SK-N-SH treated with all-trans-retinoic acid at 6 μM for 48 hours (cell line): ENCODE data around the gene STARD13.

Experiments
- ATAC-seq: fragments of 200-7000 bp; cut with Tn5 transposase; 3 replicates; pipeline ENCODE4 v1.9.1; 2020; ENCODE audit warnings: mild to moderate bottlenecking, moderate library complexity
- ARNTL ChIP-seq: fragments of 450-650 bp; formaldehyde crosslinking; IDR thresholded peaks from 2 replicates; pipeline ENCODE4 v1.5.0; 2020; ENCODE audit warnings: low read depth, mild to moderate bottlenecking, moderate library complexity, borderline replicate concordance
- CSDC2 ChIP-seq: fragments of 250-450 bp; sonication (Bioruptor Pico); IDR thresholded peaks from 2 replicates; pipeline ENCODE4 v1.5.0; 2020; ENCODE audit warnings: mild to moderate bottlenecking, moderate library complexity
- ESRRG ChIP-seq: fragments of 250-450 bp; sonication (Bioruptor Pico); IDR thresholded peaks from 2 replicates; pipeline ENCODE4 v1.6.1; 2021; ENCODE audit warnings: mild to moderate bottlenecking
- GLIS3 ChIP-seq: fragments of 250-450 bp; sonication (Bioruptor Pico); IDR thresholded peaks from 2 replicates; pipeline ENCODE4 v1.5.0; 2020; ENCODE audit warnings: mild to moderate bottlenecking, moderate library complexity
- ISL1 ChIP-seq: fragments of 250-450 bp; sonication (Bioruptor Pico); IDR thresholded peaks from 2 replicates; pipeline ENCODE4 v2.1.2; 2022; ENCODE audit warnings: mild to moderate bottlenecking, moderate library complexity
- OSR1 ChIP-seq: fragments of 250-450 bp; sonication (Bioruptor Pico); IDR thresholded peaks from 2 replicates; pipeline ENCODE4 v1.8.0; 2022; ENCODE audit warnings: moderate library complexity, mild to moderate bottlenecking, inconsistent platforms
- PPARA ChIP-seq: fragments of 250-450 bp; sonication (Bioruptor Pico); IDR thresholded peaks from 2 replicates; pipeline ENCODE4 v1.5.0; 2020; ENCODE audit warnings: mild to moderate bottlenecking, borderline replicate concordance
- RARB ChIP-seq: fragments of 250-450 bp; sonication (Bioruptor Pico); IDR thresholded peaks from 2 replicates; pipeline ENCODE4 v1.8.0; 2021; ENCODE audit warnings: mild to moderate bottlenecking, moderate library complexity
- SNAI2 ChIP-seq: fragments of 250-450 bp; sonication (Bioruptor Pico); IDR thresholded peaks from 2 replicates; pipeline ENCODE4 v1.5.0; 2020; ENCODE audit warnings: mild to moderate bottlenecking, moderate library complexity
- TCF4 ChIP-seq: fragments of 250-450 bp; sonication (Bioruptor Pico); IDR thresholded peaks from 2 replicates; pipeline ENCODE4 v1.8.0; 2021; ENCODE audit warnings: mild to moderate bottlenecking, moderate library complexity, borderline replicate concordance
- ZNF8 ChIP-seq: fragments of 450-650 bp; formaldehyde crosslinking; IDR thresholded peaks from 2 replicates; pipeline ENCODE4 v1.5.0; 2020; ENCODE audit warnings: mild to moderate bottlenecking, moderate library complexity
- TF ChIP-seq, protein P1 (sequence below): fragments of 250-450 bp; sonication (Bioruptor Pico); IDR thresholded peaks from 2 replicates; pipeline ENCODE4 v1.5.0; 2020; ENCODE audit warnings: mild to moderate bottlenecking, moderate library complexity
- TF ChIP-seq, protein P2 (sequence below): fragments of 250-450 bp; sonication (Bioruptor Pico); IDR thresholded peaks from 2 replicates; pipeline ENCODE4 v1.8.0; 2021; ENCODE audit warnings: low read depth, mild to moderate bottlenecking, moderate library complexity, borderline replicate concordance
- TF ChIP-seq, protein P3 (sequence below): fragments of 250-450 bp; sonication (Bioruptor Pico); IDR thresholded peaks from 2 replicates; pipeline ENCODE4 v1.8.0; 2020; ENCODE audit warnings: mild to moderate bottlenecking, moderate library complexity, borderline replicate concordance
- TF ChIP-seq, protein P4 (sequence below): fragments of 250-450 bp; sonication (Bioruptor Pico); IDR thresholded peaks from 2 replicates; pipeline ENCODE4 v1.5.1; 2020; ENCODE audit warnings: low read depth, mild to moderate bottlenecking, moderate library complexity
- TF ChIP-seq, protein P5 (sequence below): fragments of 250-450 bp; sonication (Bioruptor Pico); IDR thresholded peaks from 2 replicates; pipeline ENCODE4 v1.5.1; 2021; ENCODE audit warnings: mild to moderate bottlenecking, moderate library complexity

STARD13 gene

DNA sequence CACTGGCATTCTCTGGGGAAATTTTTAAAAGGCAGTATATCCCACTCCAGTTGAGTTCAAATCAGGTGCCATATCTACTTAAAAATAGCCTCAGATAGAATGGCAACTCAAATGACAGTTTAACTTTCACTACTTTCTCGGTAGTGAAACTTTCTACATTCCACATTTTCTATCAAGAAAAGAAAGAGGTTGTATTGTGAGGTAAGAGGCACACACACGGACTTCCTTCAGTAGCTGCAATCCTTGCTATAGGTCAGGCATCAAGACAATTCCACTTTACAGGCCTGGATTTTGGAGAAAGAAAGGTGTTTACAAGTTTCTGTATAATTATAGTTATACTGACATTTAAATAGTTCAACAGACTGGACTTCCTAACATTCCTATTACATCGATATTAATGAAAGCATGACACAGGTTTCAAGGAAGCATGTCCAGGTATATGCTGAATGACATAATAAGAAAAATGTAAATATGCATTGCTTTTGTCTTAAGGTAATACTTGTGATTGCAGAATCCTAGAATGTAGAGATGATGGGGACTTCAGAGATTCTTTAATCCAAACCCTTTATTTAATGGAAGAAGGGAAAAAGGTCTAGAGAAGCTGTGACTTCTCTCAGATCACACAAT lies 5.2 kb downstream of the STARD13 start:
- TF ChIP-seq, protein P1, sequence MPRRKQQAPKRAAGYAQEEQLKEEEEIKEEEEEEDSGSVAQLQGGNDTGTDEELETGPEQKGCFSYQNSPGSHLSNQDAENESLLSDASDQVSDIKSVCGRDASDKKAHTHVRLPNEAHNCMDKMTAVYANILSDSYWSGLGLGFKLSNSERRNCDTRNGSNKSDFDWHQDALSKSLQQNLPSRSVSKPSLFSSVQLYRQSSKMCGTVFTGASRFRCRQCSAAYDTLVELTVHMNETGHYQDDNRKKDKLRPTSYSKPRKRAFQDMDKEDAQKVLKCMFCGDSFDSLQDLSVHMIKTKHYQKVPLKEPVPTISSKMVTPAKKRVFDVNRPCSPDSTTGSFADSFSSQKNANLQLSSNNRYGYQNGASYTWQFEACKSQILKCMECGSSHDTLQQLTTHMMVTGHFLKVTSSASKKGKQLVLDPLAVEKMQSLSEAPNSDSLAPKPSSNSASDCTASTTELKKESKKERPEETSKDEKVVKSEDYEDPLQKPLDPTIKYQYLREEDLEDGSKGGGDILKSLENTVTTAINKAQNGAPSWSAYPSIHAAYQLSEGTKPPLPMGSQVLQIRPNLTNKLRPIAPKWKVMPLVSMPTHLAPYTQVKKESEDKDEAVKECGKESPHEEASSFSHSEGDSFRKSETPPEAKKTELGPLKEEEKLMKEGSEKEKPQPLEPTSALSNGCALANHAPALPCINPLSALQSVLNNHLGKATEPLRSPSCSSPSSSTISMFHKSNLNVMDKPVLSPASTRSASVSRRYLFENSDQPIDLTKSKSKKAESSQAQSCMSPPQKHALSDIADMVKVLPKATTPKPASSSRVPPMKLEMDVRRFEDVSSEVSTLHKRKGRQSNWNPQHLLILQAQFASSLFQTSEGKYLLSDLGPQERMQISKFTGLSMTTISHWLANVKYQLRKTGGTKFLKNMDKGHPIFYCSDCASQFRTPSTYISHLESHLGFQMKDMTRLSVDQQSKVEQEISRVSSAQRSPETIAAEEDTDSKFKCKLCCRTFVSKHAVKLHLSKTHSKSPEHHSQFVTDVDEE = no peak
- TF ChIP-seq, protein P2, sequence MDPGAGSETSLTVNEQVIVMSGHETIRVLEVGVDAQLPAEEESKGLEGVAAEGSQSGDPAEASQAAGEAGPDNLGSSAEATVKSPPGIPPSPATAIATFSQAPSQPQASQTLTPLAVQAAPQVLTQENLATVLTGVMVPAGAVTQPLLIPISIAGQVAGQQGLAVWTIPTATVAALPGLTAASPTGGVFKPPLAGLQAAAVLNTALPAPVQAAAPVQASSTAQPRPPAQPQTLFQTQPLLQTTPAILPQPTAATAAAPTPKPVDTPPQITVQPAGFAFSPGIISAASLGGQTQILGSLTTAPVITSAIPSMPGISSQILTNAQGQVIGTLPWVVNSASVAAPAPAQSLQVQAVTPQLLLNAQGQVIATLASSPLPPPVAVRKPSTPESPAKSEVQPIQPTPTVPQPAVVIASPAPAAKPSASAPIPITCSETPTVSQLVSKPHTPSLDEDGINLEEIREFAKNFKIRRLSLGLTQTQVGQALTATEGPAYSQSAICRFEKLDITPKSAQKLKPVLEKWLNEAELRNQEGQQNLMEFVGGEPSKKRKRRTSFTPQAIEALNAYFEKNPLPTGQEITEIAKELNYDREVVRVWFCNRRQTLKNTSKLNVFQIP = 0 out of 2 replicates have a peak, but pooled peaks have one; percentile 35

DNA sequence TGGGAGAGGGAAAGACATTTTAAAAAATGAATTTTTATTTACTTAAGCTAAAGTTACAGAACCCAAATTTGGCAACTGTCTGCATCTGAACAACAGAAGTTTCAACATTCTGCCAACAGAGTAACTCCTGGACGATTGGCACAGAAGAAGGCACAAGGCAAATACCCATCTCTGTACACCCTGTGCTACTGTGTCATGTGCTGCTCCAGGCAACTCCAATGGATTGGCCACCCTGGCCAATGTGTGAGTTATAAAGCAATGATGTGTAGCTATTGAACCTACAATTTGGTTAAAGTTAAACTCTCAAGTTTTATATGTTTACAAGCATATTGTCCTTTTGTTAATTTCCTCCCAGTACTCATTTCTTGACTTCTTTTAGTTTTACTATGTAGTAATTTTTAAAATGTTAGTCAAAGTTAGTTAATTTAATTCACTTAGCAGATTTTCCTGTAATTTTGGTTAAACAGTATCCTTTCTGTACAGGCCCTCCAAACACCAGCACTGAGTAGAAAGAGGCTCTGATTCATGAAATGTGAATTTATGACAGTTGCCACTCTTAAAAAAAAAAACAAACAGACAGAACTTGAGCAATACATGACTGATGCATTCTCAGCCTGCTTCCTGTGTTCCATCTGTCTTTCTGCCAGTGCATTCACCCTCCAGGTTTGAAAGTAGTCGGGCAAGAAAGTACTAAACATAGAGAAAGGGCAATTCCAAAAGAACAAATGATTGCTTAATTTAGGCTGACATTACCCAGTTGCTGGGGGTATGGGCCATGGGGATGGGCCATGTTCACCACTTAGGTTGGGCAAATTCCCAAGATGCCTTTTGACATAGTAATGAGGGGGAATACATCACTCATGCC lies 5.9 kb downstream of the STARD13 start:
- TF ChIP-seq, protein P3, sequence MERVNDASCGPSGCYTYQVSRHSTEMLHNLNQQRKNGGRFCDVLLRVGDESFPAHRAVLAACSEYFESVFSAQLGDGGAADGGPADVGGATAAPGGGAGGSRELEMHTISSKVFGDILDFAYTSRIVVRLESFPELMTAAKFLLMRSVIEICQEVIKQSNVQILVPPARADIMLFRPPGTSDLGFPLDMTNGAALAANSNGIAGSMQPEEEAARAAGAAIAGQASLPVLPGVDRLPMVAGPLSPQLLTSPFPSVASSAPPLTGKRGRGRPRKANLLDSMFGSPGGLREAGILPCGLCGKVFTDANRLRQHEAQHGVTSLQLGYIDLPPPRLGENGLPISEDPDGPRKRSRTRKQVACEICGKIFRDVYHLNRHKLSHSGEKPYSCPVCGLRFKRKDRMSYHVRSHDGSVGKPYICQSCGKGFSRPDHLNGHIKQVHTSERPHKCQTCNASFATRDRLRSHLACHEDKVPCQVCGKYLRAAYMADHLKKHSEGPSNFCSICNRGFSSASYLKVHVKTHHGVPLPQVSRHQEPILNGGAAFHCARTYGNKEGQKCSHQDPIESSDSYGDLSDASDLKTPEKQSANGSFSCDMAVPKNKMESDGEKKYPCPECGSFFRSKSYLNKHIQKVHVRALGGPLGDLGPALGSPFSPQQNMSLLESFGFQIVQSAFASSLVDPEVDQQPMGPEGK = 0 out of 2 replicates have a peak, but pooled peaks have one; percentile 29
- TF ChIP-seq ISL1 (CRISPR knock-in tag) (peak; percentile 93), TCF4 (no peak)
- TF ChIP-seq, protein P4, sequence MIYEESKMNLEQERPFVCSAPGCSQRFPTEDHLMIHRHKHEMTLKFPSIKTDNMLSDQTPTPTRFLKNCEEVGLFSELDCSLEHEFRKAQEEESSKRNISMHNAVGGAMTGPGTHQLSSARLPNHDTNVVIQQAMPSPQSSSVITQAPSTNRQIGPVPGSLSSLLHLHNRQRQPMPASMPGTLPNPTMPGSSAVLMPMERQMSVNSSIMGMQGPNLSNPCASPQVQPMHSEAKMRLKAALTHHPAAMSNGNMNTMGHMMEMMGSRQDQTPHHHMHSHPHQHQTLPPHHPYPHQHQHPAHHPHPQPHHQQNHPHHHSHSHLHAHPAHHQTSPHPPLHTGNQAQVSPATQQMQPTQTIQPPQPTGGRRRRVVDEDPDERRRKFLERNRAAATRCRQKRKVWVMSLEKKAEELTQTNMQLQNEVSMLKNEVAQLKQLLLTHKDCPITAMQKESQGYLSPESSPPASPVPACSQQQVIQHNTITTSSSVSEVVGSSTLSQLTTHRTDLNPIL = peak; percentile 56
- ATAC-seq = peak; percentile 74

More for the DNA sequence above, 5.2 kb downstream of the STARD13 start:
- ATAC-seq = no peak

DNA sequence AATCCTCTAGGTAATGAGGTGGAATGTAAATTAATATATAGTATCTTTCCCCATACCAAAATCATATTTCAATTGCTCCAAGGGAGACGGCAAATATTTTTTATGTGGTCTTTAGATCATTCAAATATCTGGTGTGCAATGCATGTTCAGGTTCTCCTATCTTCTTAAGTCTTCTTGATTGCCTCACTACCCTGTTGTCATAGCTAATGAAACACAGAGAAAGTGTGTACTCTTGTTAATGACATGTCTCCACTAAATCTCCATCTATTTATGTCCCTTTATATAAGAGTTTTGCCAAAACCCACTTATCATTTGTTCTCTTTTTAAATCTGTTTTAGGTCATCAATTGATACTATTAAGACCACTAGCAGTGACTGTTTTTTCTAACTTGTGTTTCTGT lies 6.6 kb downstream of the STARD13 start:
- TF ChIP-seq SNAI2 (CRISPR knock-in tag) (no peak), ISL1 (CRISPR knock-in tag) (no peak), RARB (CRISPR knock-in tag) (no peak), GLIS3 (no peak), PPARA (CRISPR knock-in tag) (no peak), OSR1 (CRISPR knock-in tag) (no peak), ARNTL (CRISPR knock-in tag) (no peak), TCF4 (no peak), ZNF8 (CRISPR knock-in tag) (no peak), ESRRG (CRISPR knock-in tag) (no peak), CSDC2 (CRISPR knock-in tag) (no peak)
- TF ChIP-seq, protein P3 = no peak
- TF ChIP-seq, protein P1 = no peak
- TF ChIP-seq, protein P5, sequence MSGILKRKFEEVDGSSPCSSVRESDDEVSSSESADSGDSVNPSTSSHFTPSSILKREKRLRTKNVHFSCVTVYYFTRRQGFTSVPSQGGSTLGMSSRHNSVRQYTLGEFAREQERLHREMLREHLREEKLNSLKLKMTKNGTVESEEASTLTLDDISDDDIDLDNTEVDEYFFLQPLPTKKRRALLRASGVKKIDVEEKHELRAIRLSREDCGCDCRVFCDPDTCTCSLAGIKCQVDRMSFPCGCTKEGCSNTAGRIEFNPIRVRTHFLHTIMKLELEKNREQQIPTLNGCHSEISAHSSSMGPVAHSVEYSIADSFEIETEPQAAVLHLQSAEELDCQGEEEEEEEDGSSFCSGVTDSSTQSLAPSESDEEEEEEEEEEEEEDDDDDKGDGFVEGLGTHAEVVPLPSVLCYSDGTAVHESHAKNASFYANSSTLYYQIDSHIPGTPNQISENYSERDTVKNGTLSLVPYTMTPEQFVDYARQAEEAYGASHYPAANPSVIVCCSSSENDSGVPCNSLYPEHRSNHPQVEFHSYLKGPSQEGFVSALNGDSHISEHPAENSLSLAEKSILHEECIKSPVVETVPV (CRISPR knock-in tag) = no peak
- no peak for ATAC-seq
